Endothelial cell of umbilical vein (primary cell): ENCODE results near the gene MBD6.

Experiments used
- EZH2 ChIP-seq: IDR thresholded peaks from 2 replicates; pipeline ENCODE4 v1.6.1; 2012; ENCODE audit warnings: borderline replicate concordance, low read depth, mild to moderate bottlenecking, moderate library complexity, low read length, inconsistent platforms; ENCODE audit not compliant: severe bottlenecking
- FOS ChIP-seq: IDR thresholded peaks from 2 replicates; pipeline ENCODE4 v1.6.1; 2011; ENCODE audit warnings: mild to moderate bottlenecking, low read length, moderate library complexity, borderline replicate concordance; ENCODE audit not compliant: insufficient read depth
- GATA2 ChIP-seq: IDR thresholded peaks from 2 replicates; pipeline ENCODE4 v1.7.0; 2011; ENCODE audit warnings: low read depth, mild to moderate bottlenecking, moderate library complexity, mixed read lengths, low read length; ENCODE audit not compliant: insufficient read length, insufficient read depth
- JUN ChIP-seq: IDR thresholded peaks from 2 replicates; pipeline ENCODE4 v1.6.1; 2011; ENCODE audit warnings: borderline replicate concordance, low read depth; ENCODE audit not compliant: insufficient read length, insufficient read depth
- MYC ChIP-seq: IDR thresholded peaks from one replicate; pipeline ENCODE4 v1.6.1; 2011; ENCODE audit warnings: mild to moderate bottlenecking, low read depth, low read length
- POLR2A ChIP-seq: IDR thresholded peaks from 2 replicates; pipeline ENCODE4 v1.6.1; 2012; ENCODE audit warnings: low read depth, mild to moderate bottlenecking, control low read depth, low read length
- POLR2AphosphoS5 ChIP-seq: IDR thresholded peaks from 2 replicates; pipeline ENCODE4 v1.6.1; 2012; ENCODE audit warnings: low read depth, mild to moderate bottlenecking, control low read depth, low read length, moderate library complexity; ENCODE audit not compliant: insufficient read depth
- TF ChIP-seq, protein P1 (sequence below), 2 donors: IDR thresholded peaks; 1 replicate in 1 of 2; 2 replicates in 1 of 2; pipeline ENCODE4 v1.5.1; 2011; ENCODE audit warnings: low read length in 2 of 2, mild to moderate bottlenecking in 2 of 2, moderate library complexity in 2 of 2, control low read depth in 1 of 2, inconsistent platforms in 1 of 2, low read depth in 1 of 2; ENCODE audit not compliant: insufficient read depth in 1 of 2; ENCODE audit errors: extremely low read depth in 1 of 2
- TF ChIP-seq, protein P2 (sequence below): IDR thresholded peaks from 2 replicates; pipeline ENCODE4 v1.6.1; 2011; ENCODE audit not compliant: insufficient read depth, insufficient read length

DNA sequence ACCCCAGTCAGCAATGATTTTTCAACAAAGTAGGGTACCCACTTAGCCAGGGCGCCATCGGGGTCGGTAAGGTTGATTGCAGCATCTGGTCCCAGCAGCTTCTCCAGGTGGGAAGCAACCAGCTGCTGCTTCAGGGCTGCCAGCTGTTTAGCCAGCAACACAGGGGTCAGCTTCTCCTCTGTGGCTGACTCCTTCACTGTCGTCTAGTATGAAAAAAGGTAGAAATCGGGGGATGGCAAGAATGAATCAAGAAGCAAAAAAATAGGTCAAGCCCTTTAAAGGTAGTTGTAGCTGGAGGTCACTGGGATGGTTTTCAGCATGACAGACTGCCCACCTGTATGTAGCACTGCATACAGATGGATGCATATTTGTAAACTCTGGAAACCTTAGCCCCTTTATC, 11.6 kb downstream of the MBD6 start:
- TF ChIP-seq EZH2 = no peak
- TF ChIP-seq, protein P1, sequence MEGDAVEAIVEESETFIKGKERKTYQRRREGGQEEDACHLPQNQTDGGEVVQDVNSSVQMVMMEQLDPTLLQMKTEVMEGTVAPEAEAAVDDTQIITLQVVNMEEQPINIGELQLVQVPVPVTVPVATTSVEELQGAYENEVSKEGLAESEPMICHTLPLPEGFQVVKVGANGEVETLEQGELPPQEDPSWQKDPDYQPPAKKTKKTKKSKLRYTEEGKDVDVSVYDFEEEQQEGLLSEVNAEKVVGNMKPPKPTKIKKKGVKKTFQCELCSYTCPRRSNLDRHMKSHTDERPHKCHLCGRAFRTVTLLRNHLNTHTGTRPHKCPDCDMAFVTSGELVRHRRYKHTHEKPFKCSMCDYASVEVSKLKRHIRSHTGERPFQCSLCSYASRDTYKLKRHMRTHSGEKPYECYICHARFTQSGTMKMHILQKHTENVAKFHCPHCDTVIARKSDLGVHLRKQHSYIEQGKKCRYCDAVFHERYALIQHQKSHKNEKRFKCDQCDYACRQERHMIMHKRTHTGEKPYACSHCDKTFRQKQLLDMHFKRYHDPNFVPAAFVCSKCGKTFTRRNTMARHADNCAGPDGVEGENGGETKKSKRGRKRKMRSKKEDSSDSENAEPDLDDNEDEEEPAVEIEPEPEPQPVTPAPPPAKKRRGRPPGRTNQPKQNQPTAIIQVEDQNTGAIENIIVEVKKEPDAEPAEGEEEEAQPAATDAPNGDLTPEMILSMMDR (IDR thresholded peaks at IDR 0.05; ENCODE audit: extremely low read depth in 1 of 2, insufficient read depth in 1 of 2, low read depth in 1 of 2, low read length in 2 of 2) = no peak
- no peak for TF ChIP-seq POLR2AphosphoS5
- TF ChIP-seq, protein P2, sequence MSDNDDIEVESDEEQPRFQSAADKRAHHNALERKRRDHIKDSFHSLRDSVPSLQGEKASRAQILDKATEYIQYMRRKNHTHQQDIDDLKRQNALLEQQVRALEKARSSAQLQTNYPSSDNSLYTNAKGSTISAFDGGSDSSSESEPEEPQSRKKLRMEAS = no peak
- no peak for TF ChIP-seq MYC
- no peak for TF ChIP-seq POLR2A
- TF ChIP-seq JUN = no peak
- TF ChIP-seq GATA2 = no peak
- TF ChIP-seq FOS = no peak
